HepG2 (cell line): ENCODE data around the gene ATOSB. TPM values are rescaled to one million over a fixed set of nuclear protein-coding genes. Genes with fewer than 3 reads are reported as not detected.

Experiments used
- AGO1 ChIP-seq: fragments of 200-400 bp; formaldehyde crosslinking; IDR thresholded peaks from 2 replicates; pipeline ENCODE4 v1.6.1; 2017; ENCODE audit warnings: mild to moderate bottlenecking, low read depth, low read length, moderate library complexity; ENCODE audit not compliant: poor library complexity, severe bottlenecking
- ATF1 ChIP-seq: IDR thresholded peaks from 2 replicates; pipeline ENCODE4 v1.6.1; 2016; ENCODE audit warnings: mild to moderate bottlenecking, control low read depth
- GABPA ChIP-seq, 2 experiments: IDR thresholded peaks; 2 replicates each; pipeline ENCODE4 v1.6.1; 2011 to 2016; ENCODE audit warnings: low read depth in 2 of 2, low read length in 1 of 2, missing biosample characterization in 1 of 2, missing genetic modification characterization in 1 of 2
- NFIB ChIP-seq: sonication (generic); formaldehyde crosslinking; IDR thresholded peaks from 2 replicates; pipeline ENCODE4 v1.9.0; 2021; ENCODE audit warnings: missing genetic modification reagents, mild to moderate bottlenecking, borderline replicate concordance
- THAP8 ChIP-seq: sonication (generic); formaldehyde crosslinking; IDR thresholded peaks from 2 replicates; pipeline ENCODE4 v1.5.1; 2020; ENCODE audit warnings: missing genetic modification reagents, mild to moderate bottlenecking, borderline replicate concordance
- ZNF333 ChIP-seq: sonication (generic); formaldehyde crosslinking; IDR thresholded peaks from 2 replicates; pipeline ENCODE4 v1.4.0; 2020; ENCODE audit warnings: mild to moderate bottlenecking, missing genetic modification reagents, borderline replicate concordance
- ZNF720 ChIP-seq: sonication (generic); formaldehyde crosslinking; IDR thresholded peaks from 2 replicates; pipeline ENCODE4 v1.4.0; 2020; ENCODE audit warnings: missing genetic modification reagents
- ZNF747 ChIP-seq: sonication (generic); formaldehyde crosslinking; IDR thresholded peaks from 2 replicates; pipeline ENCODE4 v1.8.1; 2023; ENCODE audit warnings: missing genetic modification reagents, mild to moderate bottlenecking, borderline replicate concordance
- ZNF749 ChIP-seq: sonication (generic); formaldehyde crosslinking; IDR thresholded peaks from 2 replicates; pipeline ENCODE4 v1.8.0; 2022; ENCODE audit warnings: mild to moderate bottlenecking, missing genetic modification reagents, moderate library complexity, borderline replicate concordance
- ZNF75D ChIP-seq: sonication (generic); formaldehyde crosslinking; IDR thresholded peaks from 2 replicates; pipeline ENCODE4 v1.8.1; 2023; ENCODE audit warnings: missing genetic modification reagents, mild to moderate bottlenecking, borderline replicate concordance
- ZSCAN31 ChIP-seq: sonication (generic); formaldehyde crosslinking; IDR thresholded peaks from 2 replicates; pipeline ENCODE4 v1.5.0; 2020; ENCODE audit warnings: low read depth, mild to moderate bottlenecking, missing genetic modification reagents
- polyA plus RNA-seq, 8 experiments: library from polyadenylated mRNA; depleted of rRNA in 3 of 8; stranded (reverse) in 7 of 8; unstranded in 1 of 8; fragments of >200 nt; fragmentation: Illumina TruSeq in 4 of 8; extraction: Trizol in 4 of 8; gene quantifications; 2 replicates each; pipeline versions ENCODE4 v1.2.1 to v1.2.3, GENCODE V29; 2011 to 2016; ENCODE audit warnings: low read depth in 4 of 8, missing spikeins in 1 of 8, mixed read lengths in 1 of 8; ENCODE audit not compliant: insufficient read depth in 1 of 8
- total RNA-seq, 5 experiments: library from RNA; depleted of rRNA; stranded (reverse); fragments of >200 nt; fragmentation: Illumina TruSeq; extraction: Trizol; gene quantifications; 2 replicates each; pipeline ENCODE4 v1.2.3, GENCODE V29; 2016; ENCODE audit warnings: low read depth in 1 of 5
- TF ChIP-seq, protein P1 (sequence below): sonication (generic); formaldehyde crosslinking; IDR thresholded peaks from 2 replicates; pipeline ENCODE4 v1.5.0; 2020; ENCODE audit warnings: mild to moderate bottlenecking, missing genetic modification reagents, borderline replicate concordance
- TF ChIP-seq, protein P2 (sequence below): sonication (generic); formaldehyde crosslinking; IDR thresholded peaks from 2 replicates; pipeline ENCODE4 v1.5.1; 2020; ENCODE audit warnings: mild to moderate bottlenecking, missing genetic modification reagents
- TF ChIP-seq, protein P3 (sequence below), 2 experiments: sonication (generic) in 1 of 2; formaldehyde crosslinking in 1 of 2; IDR thresholded peaks; 2 replicates each; pipeline versions ENCODE4 v1.5.1 to v1.6.1; 2011 to 2020; ENCODE audit warnings: borderline replicate concordance in 1 of 2, low read depth in 1 of 2, low read length in 1 of 2, mild to moderate bottlenecking in 1 of 2, missing genetic modification reagents in 1 of 2, moderate library complexity in 1 of 2

Gene ATOSB
- total and polyA plus RNA-seq, 2 of the 13 experiments (the other 11 are each of a cell fraction or from before 2014, with no cell fraction given) = 1.9 to 6.4 TPM

DNA sequence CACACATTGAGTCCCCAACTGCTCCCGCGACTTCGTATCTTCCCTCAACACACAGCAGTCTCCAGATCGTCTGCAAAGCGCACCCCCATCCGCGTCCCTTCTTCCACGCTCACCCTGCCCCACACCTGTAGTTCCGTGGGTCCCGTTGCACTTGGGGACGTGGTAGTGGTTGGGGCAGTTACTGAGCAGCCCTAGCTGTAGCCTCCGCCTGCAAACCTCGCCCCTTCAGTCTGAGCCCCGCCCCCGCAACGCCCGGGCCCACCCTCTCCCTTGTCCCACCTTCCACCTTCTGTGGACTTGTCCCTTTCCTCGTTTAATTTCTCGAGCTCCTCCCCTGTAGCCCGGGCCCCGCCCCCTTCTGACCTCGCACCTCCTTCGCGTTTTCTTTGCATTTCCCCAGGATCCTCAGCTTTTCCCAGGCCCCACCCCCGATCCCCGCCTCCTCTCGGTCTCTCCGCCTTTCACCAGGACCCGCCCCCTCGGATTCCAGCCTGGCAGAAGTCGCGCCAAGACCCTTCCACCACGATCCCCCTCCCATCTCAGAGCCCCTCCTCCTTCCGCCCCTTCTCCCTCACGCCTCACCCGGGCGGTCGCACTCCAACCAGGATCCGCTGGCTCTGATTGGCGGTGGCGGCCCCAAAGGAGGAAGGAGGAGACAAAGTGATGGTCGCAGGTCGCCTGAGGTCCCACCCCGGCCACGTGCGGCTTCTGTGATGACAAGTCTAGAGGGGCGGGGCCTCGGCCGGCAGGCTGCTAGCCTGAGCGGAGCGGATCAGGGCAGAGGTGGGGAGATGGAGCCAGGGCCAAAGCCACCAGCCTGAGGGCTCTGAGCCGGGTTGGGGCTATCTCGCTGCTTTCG is at the start of gene ATOSB (continued):
- TF ChIP-seq, protein P1, sequence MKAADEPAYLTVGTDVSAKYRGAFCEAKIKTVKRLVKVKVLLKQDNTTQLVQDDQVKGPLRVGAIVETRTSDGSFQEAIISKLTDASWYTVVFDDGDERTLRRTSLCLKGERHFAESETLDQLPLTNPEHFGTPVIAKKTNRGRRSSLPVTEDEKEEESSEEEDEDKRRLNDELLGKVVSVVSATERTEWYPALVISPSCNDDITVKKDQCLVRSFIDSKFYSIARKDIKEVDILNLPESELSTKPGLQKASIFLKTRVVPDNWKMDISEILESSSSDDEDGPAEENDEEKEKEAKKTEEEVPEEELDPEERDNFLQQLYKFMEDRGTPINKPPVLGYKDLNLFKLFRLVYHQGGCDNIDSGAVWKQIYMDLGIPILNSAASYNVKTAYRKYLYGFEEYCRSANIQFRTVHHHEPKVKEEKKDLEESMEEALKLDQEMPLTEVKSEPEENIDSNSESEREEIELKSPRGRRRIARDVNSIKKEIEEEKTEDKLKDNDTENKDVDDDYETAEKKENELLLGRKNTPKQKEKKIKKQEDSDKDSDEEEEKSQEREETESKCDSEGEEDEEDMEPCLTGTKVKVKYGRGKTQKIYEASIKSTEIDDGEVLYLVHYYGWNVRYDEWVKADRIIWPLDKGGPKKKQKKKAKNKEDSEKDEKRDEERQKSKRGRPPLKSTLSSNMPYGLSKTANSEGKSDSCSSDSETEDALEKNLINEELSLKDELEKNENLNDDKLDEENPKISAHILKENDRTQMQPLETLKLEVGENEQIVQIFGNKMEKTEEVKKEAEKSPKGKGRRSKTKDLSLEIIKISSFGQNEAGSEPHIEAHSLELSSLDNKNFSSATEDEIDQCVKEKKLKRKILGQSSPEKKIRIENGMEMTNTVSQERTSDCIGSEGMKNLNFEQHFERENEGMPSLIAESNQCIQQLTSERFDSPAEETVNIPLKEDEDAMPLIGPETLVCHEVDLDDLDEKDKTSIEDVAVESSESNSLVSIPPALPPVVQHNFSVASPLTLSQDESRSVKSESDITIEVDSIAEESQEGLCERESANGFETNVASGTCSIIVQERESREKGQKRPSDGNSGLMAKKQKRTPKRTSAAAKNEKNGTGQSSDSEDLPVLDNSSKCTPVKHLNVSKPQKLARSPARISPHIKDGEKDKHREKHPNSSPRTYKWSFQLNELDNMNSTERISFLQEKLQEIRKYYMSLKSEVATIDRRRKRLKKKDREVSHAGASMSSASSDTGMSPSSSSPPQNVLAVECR = peak; percentile 68; the same call in 1 of the 2 replicates
- no peak for TF ChIP-seq ZNF720
- no peak for TF ChIP-seq ATF1 (CRISPR knock-in tag)
- no peak for TF ChIP-seq GABPA (IDR thresholded peaks at IDR 0.05; ENCODE audit: low read depth, low read length)
- 0 out of 2 replicates have a peak, but pooled peaks have one; percentile 20 for TF ChIP-seq GABPA (CRISPR knock-in tag; IDR thresholded peaks at IDR 0.05; ENCODE audit: low read depth)
- peak; percentile 10; the same call in 1 of the 2 replicates for TF ChIP-seq ZSCAN31 (CRISPR knock-in tag)
- peak; percentile 53 for TF ChIP-seq AGO1
- no peak for TF ChIP-seq ZNF333
- TF ChIP-seq ZNF747 (CRISPR knock-in tag) = 0 out of 2 replicates have a peak, but pooled peaks have one; percentile 32
- TF ChIP-seq THAP8 (CRISPR knock-in tag) = no peak
- TF ChIP-seq, protein P2, sequence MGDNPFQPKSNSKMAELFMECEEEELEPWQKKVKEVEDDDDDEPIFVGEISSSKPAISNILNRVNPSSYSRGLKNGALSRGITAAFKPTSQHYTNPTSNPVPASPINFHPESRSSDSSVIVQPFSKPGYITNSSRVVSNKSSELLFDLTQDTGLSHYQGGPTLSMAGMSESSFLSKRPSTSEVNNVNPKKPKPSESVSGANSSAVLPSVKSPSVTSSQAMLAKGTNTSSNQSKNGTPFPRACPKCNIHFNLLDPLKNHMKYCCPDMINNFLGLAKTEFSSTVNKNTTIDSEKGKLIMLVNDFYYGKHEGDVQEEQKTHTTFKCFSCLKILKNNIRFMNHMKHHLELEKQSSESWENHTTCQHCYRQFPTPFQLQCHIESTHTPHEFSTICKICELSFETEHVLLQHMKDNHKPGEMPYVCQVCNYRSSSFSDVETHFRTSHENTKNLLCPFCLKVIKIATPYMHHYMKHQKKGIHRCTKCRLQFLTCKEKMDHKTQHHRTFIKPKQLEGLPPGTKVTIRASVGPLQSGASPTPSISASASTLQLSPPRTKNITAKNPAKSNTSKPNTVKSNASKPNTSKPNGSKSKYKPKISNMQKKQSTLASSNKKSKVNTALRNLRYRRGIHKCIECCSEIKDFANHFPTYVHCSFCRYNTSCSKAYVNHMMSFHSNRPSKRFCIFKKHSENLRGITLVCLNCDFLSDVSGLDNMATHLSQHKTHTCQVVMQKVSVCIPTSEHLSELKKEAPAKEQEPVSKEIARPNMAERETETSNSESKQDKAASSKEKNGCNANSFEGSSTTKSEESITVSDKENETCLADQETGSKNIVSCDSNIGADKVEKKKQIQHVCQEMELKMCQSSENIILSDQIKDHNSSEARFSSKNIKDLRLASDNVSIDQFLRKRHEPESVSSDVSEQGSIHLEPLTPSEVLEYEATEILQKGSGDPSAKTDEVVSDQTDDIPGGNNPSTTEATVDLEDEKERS (CRISPR knock-in tag) = 0 out of 2 replicates have a peak, but pooled peaks have one; percentile 46
- TF ChIP-seq ZNF749 = no peak
- TF ChIP-seq NFIB (CRISPR knock-in tag) = no peak
- TF ChIP-seq, protein P3, sequence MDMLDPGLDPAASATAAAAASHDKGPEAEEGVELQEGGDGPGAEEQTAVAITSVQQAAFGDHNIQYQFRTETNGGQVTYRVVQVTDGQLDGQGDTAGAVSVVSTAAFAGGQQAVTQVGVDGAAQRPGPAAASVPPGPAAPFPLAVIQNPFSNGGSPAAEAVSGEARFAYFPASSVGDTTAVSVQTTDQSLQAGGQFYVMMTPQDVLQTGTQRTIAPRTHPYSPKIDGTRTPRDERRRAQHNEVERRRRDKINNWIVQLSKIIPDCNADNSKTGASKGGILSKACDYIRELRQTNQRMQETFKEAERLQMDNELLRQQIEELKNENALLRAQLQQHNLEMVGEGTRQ (IDR thresholded peaks at IDR 0.05; ENCODE audit: low read depth, low read length) = peak; percentile 51; the same call in 1 of the 2 replicates
- TF ChIP-seq, protein P3 (CRISPR knock-in tag; IDR thresholded peaks at IDR 0.05; ENCODE audit: borderline replicate concordance) = peak; percentile 79; the same call in 1 of the 2 replicates
- TF ChIP-seq ZNF75D (CRISPR knock-in tag) = no peak
